ENCODE data around the gene CZIB. TPM values are rescaled to one million over a fixed set of nuclear protein-coding genes. Genes with fewer than 3 reads are reported as not detected.

Gene CZIB
- 10 to 100 TPM; 28.0 to 46.0 TPM for total RNA-seq

DNA sequence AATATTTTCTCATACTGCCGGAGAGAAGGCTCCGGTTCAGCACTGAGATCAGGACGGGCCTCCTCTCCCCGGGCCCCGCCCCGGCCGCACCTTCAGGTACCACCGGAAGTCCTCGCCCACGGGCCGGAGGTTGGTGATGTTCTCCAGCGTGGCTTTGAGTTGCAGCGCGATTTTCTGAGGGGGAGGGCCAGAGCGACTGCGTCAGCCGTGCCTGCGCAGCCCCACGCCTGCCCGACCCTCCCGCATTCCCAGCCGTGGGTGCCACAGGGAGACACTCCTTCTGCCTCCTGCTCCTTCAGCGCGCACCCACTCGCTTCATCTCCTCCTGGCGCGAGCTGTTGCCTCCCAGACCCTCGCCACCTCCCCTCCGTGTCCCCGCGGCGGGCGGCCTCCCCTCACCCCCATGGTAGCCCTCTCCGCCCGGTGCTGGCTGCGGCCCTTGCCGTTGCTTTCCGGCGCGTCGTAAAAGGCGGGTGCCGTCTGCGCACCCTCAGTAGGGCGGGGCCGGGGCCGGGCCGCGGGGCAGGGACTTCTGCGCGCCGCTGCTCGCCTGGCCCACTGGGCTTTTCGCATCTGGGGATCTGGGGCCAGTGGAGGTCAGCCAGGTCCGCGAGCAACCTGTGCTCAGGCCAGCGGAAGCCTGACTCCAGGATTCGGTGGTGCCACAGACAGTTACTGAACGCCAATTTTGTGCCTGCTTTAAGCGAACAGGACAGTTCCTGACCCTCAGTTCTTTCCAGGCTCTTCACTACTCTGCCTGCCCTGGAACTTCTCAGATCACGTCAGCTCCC, at the start of gene CZIB:
TSS of gene CZIB (minus strand) at position 464 of the 791 bp plus-strand sequence. CDS start at position 405, 59 bp downstream.
- peak; percentile 92 for DNase-seq (ENCODE audit: low spot score)
- H3K4me1 ChIP-seq (replicated peaks): peaks cover 6% of the 10 kb centered on the region
- no peaks in the 10 kb centered on the region for H3K27me3 ChIP-seq (replicated peaks; ENCODE audit: insufficient read depth)
- no peaks in the 10 kb centered on the region for H3K9me3 ChIP-seq
- WGBS: under 1% methylated on average over 47 of the region's 61 CpGs
- H3K4me3 ChIP-seq: peak within 1 kb of the TSS; percentile 65 to 82
- intact Hi-C loops (cut with DNase I): no loop called here
- peak within 1 kb of the TSS; percentile 92 to 96 for H3K27ac ChIP-seq
- peak; percentile 97 for TF ChIP-seq POLR2AphosphoS5 (IDR thresholded peaks at IDR 0.05)
- TF ChIP-seq POLR2A (IDR thresholded peaks at IDR 0.05): peak; percentile 69
- TF ChIP-seq, protein P1, sequence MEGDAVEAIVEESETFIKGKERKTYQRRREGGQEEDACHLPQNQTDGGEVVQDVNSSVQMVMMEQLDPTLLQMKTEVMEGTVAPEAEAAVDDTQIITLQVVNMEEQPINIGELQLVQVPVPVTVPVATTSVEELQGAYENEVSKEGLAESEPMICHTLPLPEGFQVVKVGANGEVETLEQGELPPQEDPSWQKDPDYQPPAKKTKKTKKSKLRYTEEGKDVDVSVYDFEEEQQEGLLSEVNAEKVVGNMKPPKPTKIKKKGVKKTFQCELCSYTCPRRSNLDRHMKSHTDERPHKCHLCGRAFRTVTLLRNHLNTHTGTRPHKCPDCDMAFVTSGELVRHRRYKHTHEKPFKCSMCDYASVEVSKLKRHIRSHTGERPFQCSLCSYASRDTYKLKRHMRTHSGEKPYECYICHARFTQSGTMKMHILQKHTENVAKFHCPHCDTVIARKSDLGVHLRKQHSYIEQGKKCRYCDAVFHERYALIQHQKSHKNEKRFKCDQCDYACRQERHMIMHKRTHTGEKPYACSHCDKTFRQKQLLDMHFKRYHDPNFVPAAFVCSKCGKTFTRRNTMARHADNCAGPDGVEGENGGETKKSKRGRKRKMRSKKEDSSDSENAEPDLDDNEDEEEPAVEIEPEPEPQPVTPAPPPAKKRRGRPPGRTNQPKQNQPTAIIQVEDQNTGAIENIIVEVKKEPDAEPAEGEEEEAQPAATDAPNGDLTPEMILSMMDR (IDR thresholded peaks at IDR 0.05): no peak
- H3K36me3 ChIP-seq: no peaks in the 10 kb centered on the region

DNA sequence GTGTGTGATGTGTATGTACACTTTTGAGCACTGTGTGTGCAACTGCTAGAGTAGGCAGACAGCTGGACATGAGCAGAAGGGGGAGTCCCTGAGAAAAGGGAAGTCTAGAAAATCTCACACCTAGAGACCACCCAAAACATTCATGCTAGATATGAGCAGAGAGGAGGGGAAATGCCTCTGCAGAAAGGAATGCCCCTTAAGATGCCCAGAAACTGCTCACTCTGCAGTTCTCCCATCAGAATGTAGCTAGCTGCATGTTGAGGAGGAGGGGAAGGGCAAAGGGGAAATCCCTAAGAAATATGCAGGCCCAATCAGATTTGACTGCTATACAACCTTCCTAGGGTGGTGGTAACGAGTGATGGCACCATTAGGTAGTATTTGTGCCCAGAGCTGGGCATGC, 49.7 kb upstream of the CZIB start:
- 74% methylated on average over 1 of the region's 1 CpG for WGBS
- no peaks in the 10 kb centered on the region for H3K9me3 ChIP-seq
- no peaks in the 10 kb centered on the region for H3K36me3 ChIP-seq
- TF ChIP-seq POLR2AphosphoS5 (IDR thresholded peaks at IDR 0.05) (no peak), POLR2A (IDR thresholded peaks at IDR 0.05) (no peak)
- TF ChIP-seq, protein P1 (IDR thresholded peaks at IDR 0.05): no peak
- H3K4me3 ChIP-seq: no peak overlapping the region
- H3K27ac ChIP-seq: no peak overlapping the region
- H3K4me1 ChIP-seq (replicated peaks): no peaks in the 10 kb centered on the region
- no peak for DNase-seq (ENCODE audit: low spot score)
- no peaks in the 10 kb centered on the region for H3K27me3 ChIP-seq (replicated peaks; ENCODE audit: insufficient read depth)
- intact Hi-C loops (cut with DNase I): no loop called here

DNA sequence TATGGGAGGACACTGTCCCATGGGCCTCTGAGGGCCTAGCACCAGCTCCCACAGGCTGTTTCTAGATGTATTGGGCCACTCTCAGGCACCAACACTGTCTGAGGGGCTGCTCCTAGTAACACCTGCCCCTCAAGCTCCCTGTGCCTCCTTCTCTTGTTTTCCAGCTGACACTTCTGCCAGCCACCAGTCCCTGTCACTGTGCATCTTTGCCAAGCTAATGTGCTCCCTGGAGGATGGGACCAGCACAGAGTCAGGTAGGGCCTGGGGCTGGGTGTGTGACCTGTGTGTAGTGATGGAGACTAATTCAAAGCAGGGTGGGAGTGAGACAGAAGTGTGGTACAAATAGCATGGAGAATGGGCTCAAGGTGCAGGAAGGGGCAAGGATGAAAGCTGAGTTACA, 47.3 kb upstream of the CZIB start:
- no peak for DNase-seq (ENCODE audit: low spot score)
- intact Hi-C loops (cut with DNase I): no loop called here
- H3K4me3 ChIP-seq: no peak overlapping the region
- no peaks in the 10 kb centered on the region for H3K27me3 ChIP-seq (replicated peaks; ENCODE audit: insufficient read depth)
- H3K27ac ChIP-seq: no peak overlapping the region
- no peaks in the 10 kb centered on the region for H3K36me3 ChIP-seq
- H3K9me3 ChIP-seq: no peaks in the 10 kb centered on the region
- TF ChIP-seq, protein P1 (IDR thresholded peaks at IDR 0.05): no peak
- TF ChIP-seq POLR2AphosphoS5 (IDR thresholded peaks at IDR 0.05) (no peak), POLR2A (IDR thresholded peaks at IDR 0.05) (no peak)
- H3K4me1 ChIP-seq (replicated peaks): no peaks in the 10 kb centered on the region

DNA sequence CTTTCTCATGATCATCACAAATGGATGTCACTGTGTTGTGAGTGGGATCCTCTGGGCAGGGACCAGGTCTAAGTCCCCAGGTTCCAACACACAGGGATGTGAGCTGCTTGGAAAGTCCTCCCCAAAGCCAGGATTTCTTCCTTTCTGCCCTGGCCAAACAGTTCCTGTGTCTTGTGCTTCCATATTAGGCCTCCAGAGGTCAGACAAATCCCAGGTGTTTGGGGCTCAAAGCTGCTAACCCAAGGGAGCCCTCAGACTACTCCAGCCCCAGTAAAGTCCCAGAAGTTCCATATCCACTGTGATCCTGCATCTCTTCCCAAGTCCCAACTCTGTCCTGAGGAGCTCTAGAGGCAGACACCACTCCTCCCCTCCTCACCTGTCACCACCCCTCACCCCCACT, 45.6 kb upstream of the CZIB start:
- no peak for TF ChIP-seq POLR2AphosphoS5 (IDR thresholded peaks at IDR 0.05)
- intact Hi-C loops (cut with DNase I): no loop called here

DNA sequence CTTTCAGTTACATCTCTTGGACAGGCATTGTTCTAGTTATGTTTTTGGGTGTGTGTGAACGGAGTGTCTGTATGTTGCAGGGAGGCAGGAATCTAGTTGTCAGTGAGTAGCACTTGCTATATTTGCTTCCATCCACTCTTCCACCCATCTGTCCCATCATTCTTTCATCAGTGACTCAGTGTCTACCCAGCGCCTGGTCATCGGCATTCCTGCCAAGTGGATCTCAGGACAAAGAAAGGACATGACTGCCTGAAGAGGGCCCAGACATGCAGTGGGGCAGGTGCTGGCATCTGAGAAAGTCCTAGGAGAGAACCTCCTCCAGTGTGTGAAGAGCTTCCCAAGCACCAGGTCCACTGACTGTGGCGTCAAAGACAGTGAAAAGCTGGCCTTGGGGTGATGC, 45.1 kb upstream of the CZIB start:
- DNase-seq (ENCODE audit: low spot score): no peak
- Histone ChIP-seq H3K4me1 (replicated peaks) (no peaks in the 10 kb centered on the region), H3K9me3 (no peaks in the 10 kb centered on the region), H3K4me3 (no peak overlapping the region), H3K36me3 (no peaks in the 10 kb centered on the region), H3K27me3 (replicated peaks; ENCODE audit: insufficient read depth) (no peaks in the 10 kb centered on the region), H3K27ac (no peak overlapping the region)
- TF ChIP-seq, protein P1 (IDR thresholded peaks at IDR 0.05): no peak
- TF ChIP-seq POLR2AphosphoS5 (IDR thresholded peaks at IDR 0.05) (no peak), POLR2A (IDR thresholded peaks at IDR 0.05) (no peak)
- 93% methylated on average over 4 of the region's 4 CpGs for WGBS
- intact Hi-C loops (cut with DNase I): no loop called here

More for the DNA sequence above, 45.6 kb upstream of the CZIB start:
- no peaks in the 10 kb centered on the region for H3K9me3 ChIP-seq
- no peak overlapping the region for H3K4me3 ChIP-seq
- no peak overlapping the region for H3K27ac ChIP-seq
- H3K4me1 ChIP-seq (replicated peaks): no peaks in the 10 kb centered on the region
- no peaks in the 10 kb centered on the region for H3K36me3 ChIP-seq
- no peak for DNase-seq (ENCODE audit: low spot score)
- no peaks in the 10 kb centered on the region for H3K27me3 ChIP-seq (replicated peaks; ENCODE audit: insufficient read depth)
